ENCODE results near the gene ZP1. TPM values are rescaled to one million over a fixed set of nuclear protein-coding genes. Genes with fewer than 3 reads are reported as not detected.

ZP1 gene
- total and polyA plus RNA-seq, 10 of the 15 experiments (the other 5 are each of a cell fraction or from before 2014, with no cell fraction given) = not detected

- RAD21 ChIA-PET (ENCODE audit: unreplicated experiment) = interaction anchor here (0.7 to 5.9 kb wide), 8 partner anchors 12 to 740 kb away, joined by 3 to 43 read pairs (median 3); partner anchors contain the start of gene TMEM132A
- Histone ChIP-seq H3K79me2 (ENCODE audit: control insufficient read depth, insufficient read depth, low read length) (peaks cover 24% of the 10 kb centered on the region), H2AFZ (ENCODE audit: control insufficient read depth, low read depth, low read length) (no peak overlapping the region), H3K4me2 (ENCODE audit: control insufficient read depth, insufficient read depth) (no peak overlapping the region; the same call in 1 of the 2 replicates), H3K36me3 (ENCODE audit: control insufficient read depth in 2 of 2, insufficient read depth in 2 of 2, low read length in 1 of 2) (no peaks in the 10 kb centered on the region; a peak in 1 of 4 replicates), H3K9me3 (replicated peaks; ENCODE audit: control insufficient read depth, insufficient read depth, low read length) (peaks cover 8% of the 10 kb centered on the region), H3K4me1 (ENCODE audit: control insufficient read depth, insufficient read depth, low read length) (peaks cover 63% of the 10 kb centered on the region), H3K27ac (ENCODE audit: control insufficient read depth, insufficient read depth) (peak overlapping the region; percentile 94; the same call in 1 of the 2 replicates), H3K9ac (ENCODE audit: control insufficient read depth, insufficient read depth, low read length) (no peak overlapping the region), H3K27me3 (replicated peaks in 1 of 2; ENCODE audit: control insufficient read depth in 2 of 2, insufficient read depth in 2 of 2, low read length in 1 of 2) (no peaks in the 10 kb centered on the region), H3K4me3 (no peak overlapping the region), H4K20me1 (ENCODE audit: control insufficient read depth, insufficient read depth) (no peaks in the 10 kb centered on the region)
- no peak for ATAC-seq
- 0 out of 2 replicates have a peak, but pooled peaks have one; percentile 6 for TF ChIP-seq POLR2A (IDR thresholded peaks at IDR 0.05; ENCODE audit: low read depth, low read length)
- peak; percentile 56; the same call in 1 of the 2 replicates for TF ChIP-seq ZNF384 (IDR thresholded peaks at IDR 0.05; ENCODE audit: borderline replicate concordance, low read depth, low read length)
- no peak for TF ChIP-seq MYC (IDR thresholded peaks at IDR 0.05; ENCODE audit: insufficient read depth, insufficient read length, insufficient replicate concordance, low read length, severe bottlenecking)
- no peak for TF ChIP-seq ZNF207 (IDR thresholded peaks at IDR 0.05; ENCODE audit: borderline replicate concordance)
- peak; percentile 41; the same call in 1 of the 2 replicates for TF ChIP-seq MLLT1 (IDR thresholded peaks at IDR 0.05)
- no peak for TF ChIP-seq ESRRA (IDR thresholded peaks at IDR 0.05; ENCODE audit: low read length)
- FAIRE-seq = no peak
- 73% methylated on average over 12 of the region's 12 CpGs for WGBS (ENCODE audit: insufficient coverage, insufficient replicate concordance, low lambda C conversion rate, missing lambda C conversion rate)
- POLR2A ChIA-PET = interaction anchor here (0.6 to 1.8 kb wide), 5 partner anchors 31 to 248 kb away, joined by 3 to 5 read pairs (median 3); partner anchors contain the start of gene VPS37C
- in situ Hi-C loops (cut with MboI) (no loop called here), intact Hi-C loops (cut with micrococcal nuclease; ENCODE audit: unreplicated experiment) (no loop called here)
- DNase-seq (ENCODE audit: low read depth, low spot score) = no peak
- CTCF ChIA-PET = interaction anchor here (0.7 to 4.5 kb wide), 6 partner anchors 11 to 294 kb away, joined by 3 to 46 read pairs (median 8); no protein-coding TSS in a partner anchor
- SMC1A ChIA-PET (ENCODE audit: uncharacterized antibody, unreplicated experiment) = interaction anchor here (0.6 to 5.9 kb wide), 8 partner anchors 9 to 1768 kb away, joined by 3 to 76 read pairs (median 4); partner anchors contain the start of genes SLC15A3 and TMEM216
- BruUV-seq (replicated peaks) = no TSS peak
These were observed 45.0 kb downstream of the ZP1 start for GRCh38 chr11:60912223-60912850.
